ENCODE measurements around the gene ABCF1.

- TF ChIP-seq CTCF (conservative IDR thresholded peaks at IDR 0.05) (no peak), ZFX (IDR thresholded peaks at IDR 0.05) (no peak)
Observed at GRCh38 chr6:30537931-30538330, 33.3 kb upstream of the ABCF1 start.
